ENCODE results near the gene ALX4.

DNA sequence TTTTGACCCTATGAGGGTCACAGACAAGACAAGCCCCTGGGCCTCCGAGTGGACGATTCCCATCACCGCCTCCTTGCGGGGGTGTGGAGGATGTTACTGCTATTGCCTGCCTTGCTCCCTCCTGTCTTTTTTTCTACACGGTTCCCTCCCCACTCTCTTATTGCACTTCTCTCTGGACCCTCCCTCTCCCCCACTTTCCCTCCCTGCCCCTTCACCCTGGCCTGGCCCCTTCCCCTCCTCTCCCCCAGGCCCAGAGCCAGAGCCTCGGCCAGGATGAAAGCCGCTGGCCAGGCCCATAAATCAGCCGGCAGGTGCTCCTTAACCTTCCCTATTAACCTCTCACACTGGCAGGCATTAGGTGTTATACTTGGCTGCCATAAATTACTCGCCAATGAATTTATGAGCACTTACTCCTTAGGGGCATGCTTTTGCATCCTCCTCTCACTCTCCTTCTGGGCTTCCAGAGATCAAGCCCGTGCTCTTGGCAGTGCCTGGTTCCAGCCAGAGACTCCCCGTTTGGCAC lies 18.3 kb upstream of the ALX4 start:
- TF ChIP-seq EZH2 (IDR thresholded peaks at IDR 0.05; ENCODE audit: low read depth, unreplicated experiment) (no peak), CTCF (conservative IDR thresholded peaks at IDR 0.05; ENCODE audit: low read depth in 2 of 2) (0 out of 4 replicates have a peak, but pooled peaks of 1 of the 2 experiments have one; percentile 4), REST (IDR thresholded peaks at IDR 0.05; ENCODE audit: unreplicated experiment) (no peak)
- TF ChIP-seq, protein P1, sequence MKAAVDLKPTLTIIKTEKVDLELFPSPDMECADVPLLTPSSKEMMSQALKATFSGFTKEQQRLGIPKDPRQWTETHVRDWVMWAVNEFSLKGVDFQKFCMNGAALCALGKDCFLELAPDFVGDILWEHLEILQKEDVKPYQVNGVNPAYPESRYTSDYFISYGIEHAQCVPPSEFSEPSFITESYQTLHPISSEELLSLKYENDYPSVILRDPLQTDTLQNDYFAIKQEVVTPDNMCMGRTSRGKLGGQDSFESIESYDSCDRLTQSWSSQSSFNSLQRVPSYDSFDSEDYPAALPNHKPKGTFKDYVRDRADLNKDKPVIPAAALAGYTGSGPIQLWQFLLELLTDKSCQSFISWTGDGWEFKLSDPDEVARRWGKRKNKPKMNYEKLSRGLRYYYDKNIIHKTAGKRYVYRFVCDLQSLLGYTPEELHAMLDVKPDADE (IDR thresholded peaks at IDR 0.05) = no peak

Data from GM23338 (cell line).